SU-DHL-6 (cell line): Measurements from ENCODE around the gene IGF2.

ENCODE experiments used
- H2AFZ ChIP-seq: fragments of 200-600 bp; sonication (generic); 2 replicates; pipeline ENCODE4 v1.6.1; 2014; ENCODE audit warnings: low read depth, mild to moderate bottlenecking, moderate library complexity, mixed read lengths, antibody characterized with exemption, low read length; ENCODE audit not compliant: severe bottlenecking
- H3F3A ChIP-seq: fragments of 200-600 bp; shearing (Covaris generic); 2 replicates; pipeline ENCODE4 v1.6.0; 2016; ENCODE audit warnings: antibody characterized with exemption, mild to moderate bottlenecking; ENCODE audit not compliant: insufficient read depth
- H3K27ac ChIP-seq: fragments of 200-600 bp; sonication (generic); 2 replicates; pipeline ENCODE4 v1.5.1; 2016; ENCODE audit warnings: low read depth, mild to moderate bottlenecking, low read length, moderate library complexity, mixed read lengths
- H3K27me3 ChIP-seq: fragments of 200-600 bp; sonication (generic), shearing (Covaris generic); 2 replicates; pipeline ENCODE4 v1.6.0; 2014; ENCODE audit warnings: mild to moderate bottlenecking, low read length
- H3K36me3 ChIP-seq: fragments of 200-600 bp; sonication (generic); 2 replicates; pipeline ENCODE4 v1.6.1; 2014; ENCODE audit warnings: mild to moderate bottlenecking, low read length, mixed read lengths
- H3K4me2 ChIP-seq: fragments of 300-600, 200-600 bp; shearing (Covaris generic), sonication (generic); 2 replicates; pipeline ENCODE4 v1.6.0; 2014; ENCODE audit warnings: low read length, low read depth, mild to moderate bottlenecking; ENCODE audit not compliant: poor library complexity, severe bottlenecking
- H3K4me3 ChIP-seq: fragments of 200-600 bp; sonication (generic); 2 replicates; pipeline ENCODE4 v1.5.1; 2014; ENCODE audit warnings: antibody characterized with exemption, low read length, mild to moderate bottlenecking, mixed read lengths; ENCODE audit not compliant: insufficient read depth, poor library complexity, severe bottlenecking
- H3K79me2 ChIP-seq: fragments of 200-600 bp; sonication (generic); 2 replicates; pipeline ENCODE4 v1.6.1; 2014; ENCODE audit warnings: mild to moderate bottlenecking, low read length, moderate library complexity; ENCODE audit not compliant: insufficient read depth
- H3K9ac ChIP-seq: fragments of 200-600 bp; sonication (generic); 2 replicates; pipeline ENCODE4 v1.7.0; 2014; ENCODE audit warnings: mild to moderate bottlenecking, low read length
- H3K9me2 ChIP-seq: fragments of 200-600 bp; sonication (generic); replicated peaks from 2 replicates; pipeline ENCODE4 v1.6.1; 2014; ENCODE audit warnings: low read length; ENCODE audit not compliant: insufficient read depth
- H3K9me3 ChIP-seq: fragments of 200-600 bp; sonication (generic); 2 replicates; pipeline ENCODE4 v1.6.1; 2014; ENCODE audit warnings: low read length, mixed read lengths; ENCODE audit not compliant: insufficient read depth
- H4K20me1 ChIP-seq: fragments of 200-600 bp; sonication (generic); 2 replicates; pipeline ENCODE4 v1.6.1; 2014; ENCODE audit warnings: low read depth, mild to moderate bottlenecking, antibody characterized with exemption, low read length, moderate library complexity, mixed read lengths
- CTCF ChIP-seq: fragments of 200-600 bp; sonication (generic); IDR thresholded peaks from one replicate; pipeline ENCODE4 v1.5.1; 2017; ENCODE audit warnings: antibody characterized with exemption, mild to moderate bottlenecking, low read length, moderate library complexity; ENCODE audit not compliant: insufficient read depth, poor library complexity, severe bottlenecking
- EZH2phosphoT487 ChIP-seq: fragments of 200-600 bp; sonication (generic), shearing (Covaris generic); conservative IDR thresholded peaks from 2 replicates; pipeline ENCODE4 v1.6.1; 2018; ENCODE audit warnings: mild to moderate bottlenecking, antibody characterized with exemption, low read length, moderate library complexity, mixed read lengths

The IGF2 gene

DNA sequence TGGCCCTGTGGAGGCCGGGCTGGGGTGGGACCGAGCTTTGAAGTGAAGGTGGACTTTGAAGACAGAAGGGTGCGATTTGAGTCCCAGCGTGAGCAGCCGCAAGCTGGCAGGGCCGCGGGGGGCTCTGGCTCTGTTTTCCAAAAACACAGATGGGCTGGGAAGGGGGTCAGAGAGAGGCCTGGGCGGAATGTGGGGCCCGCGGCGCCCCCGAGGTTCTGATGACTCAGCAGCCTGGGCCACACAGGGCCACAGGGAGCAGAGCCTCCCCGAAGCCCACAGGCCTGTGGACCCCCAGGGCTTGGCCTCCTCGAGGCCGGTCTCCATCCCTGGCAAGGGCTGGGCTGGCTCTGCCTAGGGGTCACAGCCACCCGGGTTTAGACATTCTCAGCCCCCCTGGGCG, 15.7 kb upstream of the IGF2 start:
- no peaks in the 10 kb centered on the region for H3F3A ChIP-seq
- H3K9ac ChIP-seq = no peak overlapping the region
- H3K9me2 ChIP-seq = no peaks in the 10 kb centered on the region
- no peak overlapping the region for H3K27ac ChIP-seq
- H3K79me2 ChIP-seq = no peaks in the 10 kb centered on the region
- H3K4me2 ChIP-seq = no peak overlapping the region
- H4K20me1 ChIP-seq = no peaks in the 10 kb centered on the region
- H3K36me3 ChIP-seq = no peaks in the 10 kb centered on the region
- H2AFZ ChIP-seq = no peak overlapping the region
- H3K4me3 ChIP-seq = no peak overlapping the region
- H3K27me3 ChIP-seq = no peaks in the 10 kb centered on the region
- no peaks in the 10 kb centered on the region for H3K9me3 ChIP-seq
- TF ChIP-seq CTCF (no peak), EZH2phosphoT487 (no peak)

DNA sequence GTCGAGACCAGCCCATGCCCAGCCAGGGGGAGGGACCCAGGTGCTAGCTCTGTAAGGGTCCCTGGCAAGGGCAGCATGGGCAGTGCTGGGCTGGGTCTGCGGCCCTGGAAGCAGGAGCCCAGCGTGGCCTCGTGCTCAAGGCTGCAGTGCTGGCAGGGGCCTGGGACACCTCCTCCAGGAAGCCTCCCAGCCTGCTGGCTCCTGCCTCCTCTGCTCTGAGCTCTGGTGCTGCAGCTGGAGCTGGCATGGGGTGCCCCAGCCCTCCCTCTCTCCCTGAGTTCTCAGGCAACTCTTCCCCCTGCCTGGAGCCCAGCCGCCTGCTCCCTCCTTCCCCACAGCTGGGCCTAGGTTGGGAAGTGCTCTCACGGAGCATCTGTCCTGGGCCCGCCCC, 15.0 kb upstream of the IGF2 start:
- Histone ChIP-seq H3K27me3 (no peaks in the 10 kb centered on the region), H3F3A (no peaks in the 10 kb centered on the region), H3K27ac (no peak overlapping the region), H3K79me2 (no peaks in the 10 kb centered on the region), H3K9ac (no peak overlapping the region), H3K9me2 (no peaks in the 10 kb centered on the region), H3K4me3 (no peak overlapping the region), H2AFZ (no peak overlapping the region), H4K20me1 (no peaks in the 10 kb centered on the region), H3K36me3 (no peaks in the 10 kb centered on the region), H3K9me3 (no peaks in the 10 kb centered on the region), H3K4me2 (no peak overlapping the region)
- no peak for TF ChIP-seq EZH2phosphoT487
- no peak for TF ChIP-seq CTCF

GRCh38 chr11:2153581-2154194, 14.5 kb upstream of the IGF2 start:
- H3K27me3 ChIP-seq = no peaks in the 10 kb centered on the region

More at GRCh38 chr11:2153581-2154194, 14.5 kb upstream of the IGF2 start:
- no peaks in the 10 kb centered on the region for H3K9me3 ChIP-seq
- no peak for TF ChIP-seq EZH2phosphoT487
- TF ChIP-seq CTCF = no peak
- H3K79me2 ChIP-seq = no peaks in the 10 kb centered on the region
- no peak overlapping the region for H3K9ac ChIP-seq
- H3K36me3 ChIP-seq = no peaks in the 10 kb centered on the region
- no peaks in the 10 kb centered on the region for H3K9me2 ChIP-seq
- no peak overlapping the region for H3K4me2 ChIP-seq
- H4K20me1 ChIP-seq = no peaks in the 10 kb centered on the region
- H3K4me3 ChIP-seq = no peak overlapping the region
- H3F3A ChIP-seq = no peaks in the 10 kb centered on the region
- no peak overlapping the region for H3K27ac ChIP-seq
- no peak overlapping the region for H2AFZ ChIP-seq
